Transverse colon (tissue), 4 donors: ENCODE results near the gene NUB1.

Experiments
- EP300 ChIP-seq: sonication (generic); formaldehyde crosslinking; IDR thresholded peaks from one replicate; pipeline ENCODE4 v1.6.1; 2017; ENCODE audit warnings: antibody characterized with exemption, low read depth
- POLR2A ChIP-seq: fragments of 450-650 bp; IDR thresholded peaks from one replicate; pipeline ENCODE4 v1.6.1; 2016; ENCODE audit warnings: antibody characterized with exemption, mild to moderate bottlenecking, moderate library complexity
- POLR2AphosphoS5 ChIP-seq, 3 donors: sonication (generic); formaldehyde crosslinking; IDR thresholded peaks; one replicate each; pipeline ENCODE4 v1.6.1; 2016; ENCODE audit warnings: antibody characterized with exemption in 3 of 3
- TF ChIP-seq, protein P1 (sequence below), 5 experiments: fragments of 200-600 bp in 3 of 5; fragments of 450-650 bp in 2 of 5; sonication (generic) in 3 of 5; IDR thresholded peaks; 1 replicate in 2 of 5; 2 replicates in 3 of 5; pipeline ENCODE4 v1.5.1; 2016 to 2017; ENCODE audit warnings: antibody characterized with exemption in 5 of 5, inconsistent platforms in 3 of 5, mild to moderate bottlenecking in 2 of 5, moderate library complexity in 1 of 5

- TF ChIP-seq POLR2A: no peak
- TF ChIP-seq POLR2AphosphoS5 (IDR thresholded peaks at IDR 0.05): no peak
- TF ChIP-seq EP300: no peak
- TF ChIP-seq, protein P1, sequence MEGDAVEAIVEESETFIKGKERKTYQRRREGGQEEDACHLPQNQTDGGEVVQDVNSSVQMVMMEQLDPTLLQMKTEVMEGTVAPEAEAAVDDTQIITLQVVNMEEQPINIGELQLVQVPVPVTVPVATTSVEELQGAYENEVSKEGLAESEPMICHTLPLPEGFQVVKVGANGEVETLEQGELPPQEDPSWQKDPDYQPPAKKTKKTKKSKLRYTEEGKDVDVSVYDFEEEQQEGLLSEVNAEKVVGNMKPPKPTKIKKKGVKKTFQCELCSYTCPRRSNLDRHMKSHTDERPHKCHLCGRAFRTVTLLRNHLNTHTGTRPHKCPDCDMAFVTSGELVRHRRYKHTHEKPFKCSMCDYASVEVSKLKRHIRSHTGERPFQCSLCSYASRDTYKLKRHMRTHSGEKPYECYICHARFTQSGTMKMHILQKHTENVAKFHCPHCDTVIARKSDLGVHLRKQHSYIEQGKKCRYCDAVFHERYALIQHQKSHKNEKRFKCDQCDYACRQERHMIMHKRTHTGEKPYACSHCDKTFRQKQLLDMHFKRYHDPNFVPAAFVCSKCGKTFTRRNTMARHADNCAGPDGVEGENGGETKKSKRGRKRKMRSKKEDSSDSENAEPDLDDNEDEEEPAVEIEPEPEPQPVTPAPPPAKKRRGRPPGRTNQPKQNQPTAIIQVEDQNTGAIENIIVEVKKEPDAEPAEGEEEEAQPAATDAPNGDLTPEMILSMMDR (IDR thresholded peaks at IDR 0.05): no peak
These were observed 46.3 kb downstream of the NUB1 start for GRCh38 chr7:151388007-151388297.
